Neural progenitor cell (in vitro differentiated cells): ENCODE data around the gene EIF4G3. TPM values are rescaled to one million over a fixed set of nuclear protein-coding genes. Genes with fewer than 3 reads are reported as not detected.

Experiments used
- DNase-seq: peaks from one replicate; pipeline ENCODE4 v3.0.0-alpha.2; 2016; ENCODE audit warnings: low spot score
- H2AFZ ChIP-seq: fragments of 200-600 bp; sonication (generic); replicated peaks from 2 replicates; pipeline ENCODE4 v1.6.1; 2016; ENCODE audit warnings: antibody characterized with exemption
- H3F3A ChIP-seq: fragments of 200-600 bp; sonication (generic); 2 replicates; pipeline ENCODE4 v1.6.1; 2016; ENCODE audit warnings: antibody characterized with exemption, low read depth
- H3K27ac ChIP-seq: fragments of 200-600 bp; sonication (generic); 2 replicates; pipeline ENCODE4 v1.5.1; 2016; ENCODE audit warnings: mild to moderate bottlenecking
- H3K27me3 ChIP-seq: fragments of 200-600 bp; sonication (generic); 2 replicates; pipeline ENCODE4 v1.6.1; 2016; ENCODE audit warnings: mild to moderate bottlenecking, moderate library complexity
- H3K36me3 ChIP-seq: fragments of 200-600 bp; sonication (generic); 2 replicates; pipeline ENCODE4 v1.5.1; 2016
- H3K4me1 ChIP-seq: fragments of 200-600 bp; sonication (generic); 2 replicates; pipeline ENCODE4 v1.6.1; 2016; ENCODE audit warnings: mixed run types
- H3K4me2 ChIP-seq: fragments of 200-600 bp; sonication (generic); 2 replicates; pipeline ENCODE4 v1.6.1; 2016
- H3K4me3 ChIP-seq: fragments of 200-600 bp; sonication (generic); 2 replicates; pipeline ENCODE4 v1.5.1; 2016
- H3K79me2 ChIP-seq: fragments of 200-600 bp; sonication (generic); 2 replicates; pipeline ENCODE4 v1.6.1; 2016; ENCODE audit warnings: low read depth
- H3K9ac ChIP-seq: fragments of 200-600 bp; sonication (generic); 2 replicates; pipeline ENCODE4 v1.6.1; 2016
- H3K9me3 ChIP-seq: fragments of 200-600 bp; sonication (generic); 2 replicates; pipeline ENCODE4 v1.5.1; 2016; ENCODE audit warnings: low read depth
- H4K20me1 ChIP-seq: fragments of 200-600 bp; sonication (generic); 2 replicates; pipeline ENCODE4 v1.6.1; 2016; ENCODE audit warnings: low read depth
- H3K27ac Mint-ChIP-seq: 3 replicates; pipeline ENCODE4 v1.8.0; 2021; ENCODE audit warnings: mixed read lengths
- H3K27me3 Mint-ChIP-seq: 2 replicates; pipeline ENCODE4 v1.8.0; 2022; ENCODE audit warnings: low read depth, mild to moderate bottlenecking, inconsistent platforms, moderate library complexity, mixed read lengths; ENCODE audit not compliant: insufficient read depth
- H3K36me3 Mint-ChIP-seq: 3 replicates; pipeline ENCODE4 v1.8.0; 2021; ENCODE audit warnings: mixed read lengths
- H3K4me1 Mint-ChIP-seq: 3 replicates; pipeline ENCODE4 v1.8.0; 2021; ENCODE audit warnings: mixed read lengths
- H3K4me3 Mint-ChIP-seq: 3 replicates; pipeline ENCODE4 v1.8.0; 2021; ENCODE audit warnings: mild to moderate bottlenecking, moderate library complexity, mixed read lengths
- H3K9me3 Mint-ChIP-seq: 3 replicates; pipeline ENCODE4 v1.8.0; 2020; ENCODE audit warnings: mixed read lengths
- CTCF ChIP-seq: fragments of 200-600 bp; sonication (generic); IDR thresholded peaks from 2 replicates; pipeline ENCODE4 v1.5.1; 2017; ENCODE audit warnings: antibody characterized with exemption, mild to moderate bottlenecking
- EZH2 ChIP-seq: fragments of 200-600 bp; sonication (generic); IDR thresholded peaks from 2 replicates; pipeline ENCODE4 v1.6.1; 2017; ENCODE audit warnings: antibody characterized with exemption, mild to moderate bottlenecking, moderate library complexity
- EZH2phosphoT487 ChIP-seq: fragments of 200-600 bp; sonication (generic); IDR thresholded peaks from 2 replicates; pipeline ENCODE4 v1.6.1; 2017; ENCODE audit warnings: antibody characterized with exemption
- microRNA counts: library from miRNA; unstranded; fragments of <30 nt; microRNA quantifications from one replicate; lab custom pipeline; 2016
- microRNA-seq: library from miRNA; unstranded; fragments of <30 nt; microRNA quantifications from one replicate; pipeline ENCODE4, GENCODE V29; 2016
- small RNA-seq: library from RNA; depleted of rRNA; stranded (forward); fragments of <200 nt; gene quantifications from one replicate; pipeline ENCODE3, GENCODE V24; 2015
- total RNA-seq: library from RNA; depleted of rRNA; stranded (reverse); fragments of >200 nt; gene quantifications from 2 replicates; pipeline ENCODE4 v1.2.3, GENCODE V29; 2015; ENCODE audit warnings: low replicate concordance

EIF4G3 gene
- total RNA-seq, 1 donor from 2014 or later = 73.4 TPM

GRCh38 chr1:20767271-20767670 is 409.4 kb downstream of the EIF4G3 start:
- H3K36me3 Mint-ChIP-seq = peaks cover 38% of the 10 kb centered on the region
- H3K27me3 ChIP-seq = no peaks in the 10 kb centered on the region
- no peak overlapping the region for H2AFZ ChIP-seq
- no peaks in the 10 kb centered on the region for H3K27me3 Mint-ChIP-seq
- peaks cover 10% of the 10 kb centered on the region for H3F3A ChIP-seq
- no peak overlapping the region for H3K4me3 Mint-ChIP-seq
- H3K4me2 ChIP-seq = no peak overlapping the region
- no peaks in the 10 kb centered on the region for H3K4me1 Mint-ChIP-seq
- no peak overlapping the region for H3K4me3 ChIP-seq
- no peak overlapping the region for H3K9ac ChIP-seq
- no peak for DNase-seq
- H3K27ac ChIP-seq = no peak overlapping the region
- peaks cover 55% of the 10 kb centered on the region for H3K36me3 ChIP-seq
- no peak overlapping the region for H3K27ac Mint-ChIP-seq
- peaks cover 5% of the 10 kb centered on the region for H3K79me2 ChIP-seq
- TF ChIP-seq CTCF (no peak), EZH2phosphoT487 (no peak), EZH2 (no peak)
- no peaks in the 10 kb centered on the region for H3K9me3 ChIP-seq
- H3K4me1 ChIP-seq = no peaks in the 10 kb centered on the region
- H3K9me3 Mint-ChIP-seq = no peaks in the 10 kb centered on the region
- H4K20me1 ChIP-seq = peaks cover 25% of the 10 kb centered on the region

DNA sequence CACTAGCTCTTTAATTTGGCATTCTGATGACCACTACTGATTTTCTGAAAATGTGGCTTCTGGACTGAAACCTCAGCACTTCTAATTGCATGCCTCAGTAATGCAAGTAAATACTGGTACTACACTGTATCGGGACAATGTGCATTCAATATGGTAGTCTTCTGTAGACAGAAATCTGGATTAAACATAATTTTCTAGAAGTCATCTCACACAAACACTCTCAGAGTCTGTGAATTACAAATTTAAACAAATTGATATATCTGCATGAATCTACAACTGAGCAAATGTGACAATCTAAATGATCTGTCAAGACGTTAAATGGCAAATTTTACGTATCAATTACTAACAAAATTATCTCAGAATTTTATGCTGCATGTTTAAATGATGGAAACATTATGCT is 413.3 kb downstream of the EIF4G3 start:
- Histone ChIP-seq H3K4me2 (no peak overlapping the region), H3K4me1 (no peaks in the 10 kb centered on the region), H3K4me3 (no peak overlapping the region), H3K27ac (no peak overlapping the region), H3K27me3 (no peaks in the 10 kb centered on the region), H3K9me3 (no peaks in the 10 kb centered on the region), H3F3A (peaks cover 16% of the 10 kb centered on the region), H3K79me2 (no peaks in the 10 kb centered on the region), H3K36me3 (peaks cover 46% of the 10 kb centered on the region), H2AFZ (no peak overlapping the region), H4K20me1 (peaks cover 14% of the 10 kb centered on the region), H3K9ac (peak overlapping the region; percentile 1)
- no peak for DNase-seq
- Mint-ChIP-seq H3K9me3 (no peaks in the 10 kb centered on the region), H3K27me3 (no peaks in the 10 kb centered on the region), H3K27ac (no peak overlapping the region), H3K4me3 (no peak overlapping the region), H3K36me3 (peaks cover 41% of the 10 kb centered on the region), H3K4me1 (no peaks in the 10 kb centered on the region)
- no peak for TF ChIP-seq EZH2phosphoT487

GRCh38 chr1:20760322-20760721 is 416.4 kb downstream of the EIF4G3 start:
- Histone ChIP-seq H2AFZ (no peak overlapping the region), H3K27me3 (no peaks in the 10 kb centered on the region), H3K4me3 (no peak overlapping the region), H3K4me1 (no peaks in the 10 kb centered on the region), H3K79me2 (peaks cover 5% of the 10 kb centered on the region), H3K9me3 (no peaks in the 10 kb centered on the region), H3K9ac (no peak overlapping the region), H3K27ac (no peak overlapping the region), H3F3A (peaks cover 14% of the 10 kb centered on the region), H3K36me3 (peaks cover 46% of the 10 kb centered on the region), H3K4me2 (no peak overlapping the region), H4K20me1 (peaks cover 14% of the 10 kb centered on the region)
- TF ChIP-seq CTCF (no peak), EZH2 (no peak), EZH2phosphoT487 (no peak)
- H3K4me3 Mint-ChIP-seq = no peak overlapping the region
- DNase-seq = no peak
- no peaks in the 10 kb centered on the region for H3K9me3 Mint-ChIP-seq
- H3K36me3 Mint-ChIP-seq = peaks cover 44% of the 10 kb centered on the region
- no peaks in the 10 kb centered on the region for H3K27me3 Mint-ChIP-seq
- no peak overlapping the region for H3K27ac Mint-ChIP-seq
- H3K4me1 Mint-ChIP-seq = no peaks in the 10 kb centered on the region

MicroRNA genes within 50 kb of the gene (microRNA counts, 767-probe panel; counts per million panel counts)
- microRNA hsa-miR-1256 (lab: Ali Mortazavi, UCI) = 460 counts per million, percentile 90 among the panel's probes with 10 or more counts

Small RNA genes lying within 50 kb of the gene (microRNA-seq; reads per million reads assigned to microRNA genes)
- 0.54 reads per million for gene MIR1256

Small RNA genes lying within 50 kb of the gene (small RNA-seq; reads per million reads assigned to genes)
- not detected for gene AL627311.1
- not detected for gene MIR1256
- gene RNU7-200P = not detected

Other genes starting within 250 kb of the EIF4G3 start
- 12.5 and 15.2 TPM in 2 replicates for gene ECE1, start 113.6 kb upstream of the EIF4G3 start, total RNA-seq